ENCODE measurements around the gene TATDN3. TPM values are rescaled to one million over a fixed set of nuclear protein-coding genes. Genes with fewer than 3 reads are reported as not detected.
A peak's percentile ranks its signal among the peaks of the same experiment; 100 is the strongest.
"Not testable (repeated sequence)": the region's sequence is repeated elsewhere in the genome, so short reads cannot be mapped to it uniquely, and the experiment has no call there.

The TATDN3 gene, protein sequence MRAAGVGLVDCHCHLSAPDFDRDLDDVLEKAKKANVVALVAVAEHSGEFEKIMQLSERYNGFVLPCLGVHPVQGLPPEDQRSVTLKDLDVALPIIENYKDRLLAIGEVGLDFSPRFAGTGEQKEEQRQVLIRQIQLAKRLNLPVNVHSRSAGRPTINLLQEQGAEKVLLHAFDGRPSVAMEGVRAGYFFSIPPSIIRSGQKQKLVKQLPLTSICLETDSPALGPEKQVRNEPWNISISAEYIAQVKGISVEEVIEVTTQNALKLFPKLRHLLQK
- 29.3 TPM for total RNA-seq

DNA sequence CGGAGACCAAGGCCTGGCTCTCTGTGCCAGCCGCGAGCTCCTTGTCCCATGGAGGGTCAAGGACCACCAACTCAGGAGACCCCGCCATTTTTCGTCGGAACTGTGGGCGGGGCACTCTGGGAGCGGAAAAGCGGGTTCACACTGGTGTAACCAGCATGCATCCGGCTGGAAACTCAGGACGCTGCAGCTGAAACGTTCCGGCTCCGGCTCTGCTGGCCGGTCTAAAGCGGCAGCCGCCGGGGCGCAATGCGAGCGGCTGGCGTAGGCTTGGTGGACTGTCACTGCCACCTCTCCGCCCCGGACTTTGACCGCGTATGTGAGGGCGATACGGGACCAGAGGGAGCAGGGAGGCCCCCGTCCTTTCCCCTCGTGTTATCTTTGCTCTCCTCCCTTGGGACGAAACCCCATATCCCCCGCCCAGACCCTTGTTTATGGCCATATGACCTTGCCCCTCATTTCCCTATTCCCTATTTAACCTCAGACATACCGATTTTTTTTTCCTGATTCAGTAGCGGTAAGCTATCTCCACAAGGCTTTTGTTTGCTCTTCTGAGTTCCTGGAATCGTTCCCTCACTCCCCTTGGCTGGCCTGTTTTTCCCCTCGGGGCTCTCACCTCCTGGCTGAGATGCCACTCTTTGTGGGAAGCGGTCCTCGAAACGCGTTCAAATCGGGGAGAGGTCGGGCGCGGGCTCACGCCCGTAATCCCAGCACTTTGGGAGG lies at the start of gene TATDN3, which contains the start of gene NSL1:
TATDN3 (plus strand) TSS at position 219 of the 720 bp plus-strand sequence; CDS start at position 247, 28 bp downstream.
NSL1 (minus strand) TSS at position 102 of the 720 bp plus-strand sequence; CDS start at position 88, 14 bp downstream.
- DNase-seq, result peak; percentile 87

- DNase-seq, result no peak
Measured at GRCh38 chr1:212743901-212744475, 47.7 kb upstream of the TATDN3 start.

- no peak for DNase-seq
Measured at GRCh38 chr1:212745303-212745702, 46.4 kb upstream of the TATDN3 start.

- no peak for DNase-seq
Measured at GRCh38 chr1:212746546-212746945, 45.1 kb upstream of the TATDN3 start.

GRCh38 chr1:212749821-212750535 lies 41.7 kb upstream of the TATDN3 start:
- no peak for DNase-seq

DNA sequence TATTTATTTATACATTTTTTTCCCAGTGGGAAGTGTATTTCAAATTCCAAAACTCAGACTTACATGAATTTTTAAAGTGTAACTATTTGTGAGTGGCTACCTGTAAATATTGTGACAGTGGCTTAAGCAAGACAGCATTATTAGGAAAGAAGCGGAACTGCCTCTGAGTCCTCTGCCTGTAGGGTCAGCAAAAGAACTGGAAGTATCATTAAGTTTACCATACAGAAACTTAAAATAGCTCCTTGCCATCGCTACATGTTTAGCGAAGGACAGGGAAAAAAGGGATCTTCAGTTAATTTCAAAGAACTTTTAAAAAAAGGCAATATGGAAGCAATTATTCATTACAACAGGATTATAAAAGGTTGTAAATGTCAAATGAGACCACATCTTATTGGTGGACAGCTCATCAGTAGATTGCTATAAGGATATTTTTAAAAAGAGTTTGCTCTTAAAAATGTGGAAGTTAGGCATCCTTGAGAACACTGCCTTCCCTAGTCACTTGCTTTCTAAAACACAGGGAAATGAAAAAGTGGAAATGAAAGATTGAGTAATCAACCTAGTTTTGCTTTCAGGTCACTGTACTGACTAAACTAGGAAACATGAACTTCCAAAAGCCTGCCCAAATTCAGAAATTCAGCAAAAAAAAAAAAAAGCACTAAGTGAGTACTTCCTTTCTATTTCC lies 39.3 kb upstream of the TATDN3 start:
- DNase-seq, result no peak

DNA sequence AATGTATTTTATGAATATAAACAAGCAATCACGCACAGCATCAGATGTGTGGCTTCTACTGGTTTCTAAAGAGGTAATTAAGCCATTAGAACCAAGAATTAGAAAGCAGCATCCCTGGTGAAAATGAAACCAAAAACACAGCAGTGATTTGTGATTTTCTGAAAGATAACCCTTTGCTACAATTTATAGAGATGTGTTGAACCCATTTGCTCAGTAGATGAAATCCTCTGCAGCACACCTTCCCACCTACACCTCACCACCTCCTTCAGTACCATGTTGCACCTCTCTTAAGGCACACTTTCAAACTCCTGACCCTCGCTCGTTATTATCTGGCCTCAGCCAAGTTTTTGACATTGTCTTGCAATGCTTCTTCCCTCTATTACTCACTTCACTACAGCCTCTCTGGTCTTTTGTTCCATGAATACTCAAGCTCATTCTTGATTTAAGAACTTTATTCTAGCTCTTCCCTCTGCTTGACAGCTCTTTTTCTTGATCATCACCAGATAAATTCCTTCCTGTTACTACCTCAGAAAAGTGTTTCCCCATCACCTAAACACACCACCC lies 38.7 kb upstream of the TATDN3 start:
- DNase-seq, result no peak

- DNase-seq, result no peak
Measured at GRCh38 chr1:212753749-212754148, 37.9 kb upstream of the TATDN3 start.

DNA sequence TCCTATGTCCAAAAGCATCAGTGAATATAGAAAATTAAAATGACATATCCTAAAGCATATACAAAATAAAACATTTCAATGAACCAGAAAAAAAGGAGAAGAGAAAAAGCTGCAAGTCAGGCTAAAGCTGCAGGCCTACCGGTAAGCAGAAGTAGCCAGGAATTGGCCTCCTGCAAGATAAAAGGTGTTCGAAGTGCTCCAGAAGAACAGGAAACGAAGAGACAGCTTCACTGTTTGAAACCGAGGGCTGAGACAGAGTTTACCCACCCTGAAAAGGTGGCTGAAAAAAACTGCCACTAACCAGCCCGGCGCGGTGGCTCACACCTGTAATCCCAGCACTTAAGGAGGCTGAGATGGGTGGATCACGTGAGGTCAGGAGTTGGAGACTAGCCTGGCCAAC lies 37.5 kb upstream of the TATDN3 start:
- no peak for DNase-seq

DNA sequence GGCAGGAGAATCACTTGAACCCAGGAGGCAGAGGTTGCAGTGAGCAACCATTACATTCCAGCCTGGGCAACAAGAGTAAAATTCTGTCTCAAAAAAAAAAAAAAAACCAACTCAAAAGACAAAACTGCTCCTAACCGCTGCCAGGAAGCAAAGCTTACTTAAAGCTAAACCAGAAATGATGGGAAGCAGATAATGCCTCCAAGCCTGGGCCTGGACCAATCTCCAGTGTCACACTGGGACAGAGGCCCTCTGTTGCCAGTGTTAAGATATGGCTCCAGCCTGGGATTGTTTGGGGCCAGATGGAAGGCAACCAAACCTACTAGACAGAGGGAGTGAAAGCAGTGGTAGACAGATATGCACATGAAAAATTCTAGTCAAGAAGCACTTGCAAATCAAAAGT lies 37.0 kb upstream of the TATDN3 start:
- peak; percentile 12 for DNase-seq

DNA sequence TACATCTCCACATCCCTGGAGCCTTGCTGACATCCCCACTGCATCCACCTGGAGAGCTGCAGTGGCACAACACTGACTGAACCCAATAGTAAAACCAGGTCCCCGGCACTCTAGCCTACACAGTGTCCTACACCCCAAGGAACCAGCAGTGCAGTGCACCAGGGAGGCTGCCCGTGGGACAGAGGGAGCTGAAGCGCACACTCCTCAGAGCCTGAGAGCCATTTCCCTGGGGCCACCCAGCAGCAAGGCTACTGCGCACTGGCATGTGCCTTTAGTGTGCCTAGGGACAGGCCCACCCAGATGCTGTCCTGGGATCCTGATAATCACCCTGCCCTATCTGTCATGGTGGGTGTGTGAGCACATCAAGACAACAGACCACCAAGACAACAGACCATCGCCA lies 32.0 kb upstream of the TATDN3 start:
- DNase-seq, result no peak

DNA sequence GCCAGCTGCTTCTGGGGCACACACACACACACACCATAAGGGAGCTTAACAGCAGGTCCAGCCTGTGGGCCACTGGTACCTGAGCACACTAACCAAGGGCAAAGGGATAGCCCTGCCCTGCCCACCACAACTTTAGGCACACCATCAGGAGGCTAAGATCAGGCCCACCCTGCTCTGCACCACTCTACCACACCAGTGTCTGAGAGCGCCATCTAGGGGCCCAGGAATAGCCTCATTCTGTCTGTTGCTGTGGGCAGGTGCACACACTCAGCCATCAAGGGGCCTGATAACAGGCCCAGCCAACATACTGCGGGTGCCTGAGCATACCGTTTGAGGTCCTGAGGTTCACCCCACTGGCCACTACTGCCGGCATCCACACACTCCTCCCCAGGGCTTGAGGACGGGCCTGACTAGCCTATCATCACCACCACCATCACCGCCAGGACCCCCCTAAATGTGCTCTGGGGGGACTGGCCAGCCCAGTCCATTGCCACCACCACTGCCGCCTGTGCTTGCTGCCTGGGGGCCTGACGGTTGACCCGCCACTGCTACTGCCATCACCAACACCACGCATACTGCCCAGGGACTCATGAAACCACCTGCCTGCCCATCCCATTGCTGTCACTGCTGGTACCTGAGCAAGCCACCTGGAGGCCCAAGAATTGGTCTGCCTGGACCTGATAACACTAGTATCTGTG lies 31.4 kb upstream of the TATDN3 start:
- DNase-seq, result no peak

DNA sequence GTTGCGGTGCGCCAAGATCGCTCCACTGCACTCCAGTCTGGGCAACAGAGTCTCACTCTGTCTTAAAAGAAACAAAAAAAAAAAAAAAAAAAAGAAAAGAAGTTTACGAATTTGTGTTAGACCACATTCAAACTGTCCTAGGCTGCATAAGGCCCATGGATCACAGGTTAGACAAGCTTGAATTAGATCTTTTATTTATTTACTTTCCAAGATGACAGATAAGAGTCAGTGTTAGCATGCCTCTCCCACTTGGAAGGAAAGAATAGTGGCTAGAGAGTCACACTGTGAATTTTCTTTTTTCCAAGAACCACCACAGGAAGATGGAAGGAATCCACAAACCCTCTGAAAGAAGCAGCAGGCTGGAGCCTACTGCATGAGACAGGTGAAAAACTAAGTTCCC lies 29.5 kb upstream of the TATDN3 start:
- DNase-seq, result no peak

DNA sequence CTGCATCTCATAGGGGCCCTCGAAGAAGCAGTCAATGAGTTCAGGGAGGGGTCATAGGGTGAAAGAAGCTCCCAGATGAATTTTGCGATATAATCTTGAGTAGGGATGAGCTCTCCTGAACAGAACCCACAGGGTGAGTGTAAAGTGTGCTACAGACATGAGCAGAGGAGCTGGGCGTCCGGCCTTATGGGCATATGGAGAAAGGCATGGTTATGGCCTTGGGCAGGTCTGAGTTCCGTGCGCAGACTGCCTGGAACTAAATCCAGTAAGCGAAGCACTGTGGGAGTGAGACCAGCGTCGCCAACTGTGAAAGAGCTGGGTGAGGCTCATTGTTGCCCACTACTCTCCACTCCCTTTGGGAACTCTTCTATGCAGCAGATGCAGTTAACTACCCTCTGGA lies 28.9 kb upstream of the TATDN3 start:
- DNase-seq, result no peak

DNA sequence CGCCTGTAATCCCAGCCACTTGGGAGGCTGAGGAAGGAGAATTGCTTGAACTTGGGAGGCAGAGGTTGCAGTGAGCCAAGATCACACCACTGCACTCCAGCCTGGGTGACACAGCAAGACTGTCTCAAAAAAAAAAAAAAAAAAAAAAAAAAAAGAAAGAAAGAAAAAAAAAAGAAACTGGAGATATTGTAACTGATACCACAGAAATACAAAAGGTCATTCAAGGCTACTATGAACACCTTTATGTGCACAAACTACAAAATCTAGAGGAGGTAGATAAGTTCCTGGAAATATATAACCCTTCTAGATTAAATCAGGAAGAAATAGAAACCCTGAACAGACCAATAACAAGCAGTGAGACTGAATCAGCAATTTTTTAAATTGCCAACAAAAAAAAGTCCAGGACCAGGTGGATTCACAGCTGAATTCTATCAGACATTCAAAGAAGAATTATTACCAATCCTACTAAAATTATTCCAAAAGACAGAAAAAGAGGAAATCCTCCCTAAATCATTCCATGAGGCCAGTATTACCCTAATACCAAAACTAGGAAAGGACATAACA lies 26.9 kb upstream of the TATDN3 start:
- DNase-seq, result not testable (repeated sequence)

GRCh38 chr1:212766825-212767224 lies 24.9 kb upstream of the TATDN3 start:
- not testable (repeated sequence) for DNase-seq

GRCh38 chr1:212769459-212770167 lies 22.1 kb upstream of the TATDN3 start:
- DNase-seq, result no peak

- no peak for DNase-seq
Measured at GRCh38 chr1:212771341-212771740, 20.4 kb upstream of the TATDN3 start.

GRCh38 chr1:212773011-212773410 lies 18.7 kb upstream of the TATDN3 start:
- DNase-seq, result no peak

DNA sequence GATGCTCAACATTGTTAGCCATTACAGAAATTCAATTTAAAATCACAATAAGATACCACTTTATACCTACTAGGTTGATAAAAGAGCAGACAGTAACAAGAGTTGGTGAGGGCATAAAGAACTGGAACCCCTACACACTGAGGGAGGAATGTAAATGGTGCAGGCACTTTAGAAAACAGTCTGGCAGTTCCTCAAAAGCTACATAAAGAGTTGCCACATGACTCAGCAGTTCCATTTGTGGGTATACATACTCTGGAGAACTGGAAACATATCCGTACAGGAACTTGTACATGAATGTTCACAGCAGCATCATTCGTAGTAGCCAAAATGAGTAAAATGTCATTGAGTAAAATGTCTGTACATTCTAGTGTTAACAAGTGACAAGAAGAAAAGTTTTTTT lies 17.1 kb upstream of the TATDN3 start:
- no peak for DNase-seq
